Measurements from ENCODE around the gene CEP97. TPM values are rescaled to one million over a fixed set of nuclear protein-coding genes. Genes with fewer than 3 reads are reported as not detected.

The CEP97 gene
- total and polyA plus RNA-seq, 2 experiments from 2014 or later: 5.0 to 19.0 TPM

DNA sequence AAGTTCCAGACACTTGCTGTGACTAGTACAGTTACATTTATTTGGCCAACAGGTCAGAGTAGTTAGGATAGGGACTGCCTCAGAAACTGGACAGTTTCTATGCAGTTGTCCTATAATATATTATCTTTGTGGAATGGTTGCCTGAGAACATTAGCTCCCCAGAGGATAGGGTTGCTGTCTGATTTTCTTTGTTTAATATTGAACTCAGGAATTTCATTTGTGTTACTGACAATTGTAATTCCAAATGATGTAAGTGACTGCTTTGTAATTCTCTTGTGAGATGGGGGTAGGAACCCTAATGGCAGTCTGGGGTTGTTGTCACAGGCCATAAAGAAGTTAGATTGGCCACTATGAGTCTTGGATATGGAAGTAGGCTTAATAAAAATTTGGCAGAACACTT lies 56.8 kb downstream of the CEP97 start (continued):
- TF ChIP-seq, protein P1, sequence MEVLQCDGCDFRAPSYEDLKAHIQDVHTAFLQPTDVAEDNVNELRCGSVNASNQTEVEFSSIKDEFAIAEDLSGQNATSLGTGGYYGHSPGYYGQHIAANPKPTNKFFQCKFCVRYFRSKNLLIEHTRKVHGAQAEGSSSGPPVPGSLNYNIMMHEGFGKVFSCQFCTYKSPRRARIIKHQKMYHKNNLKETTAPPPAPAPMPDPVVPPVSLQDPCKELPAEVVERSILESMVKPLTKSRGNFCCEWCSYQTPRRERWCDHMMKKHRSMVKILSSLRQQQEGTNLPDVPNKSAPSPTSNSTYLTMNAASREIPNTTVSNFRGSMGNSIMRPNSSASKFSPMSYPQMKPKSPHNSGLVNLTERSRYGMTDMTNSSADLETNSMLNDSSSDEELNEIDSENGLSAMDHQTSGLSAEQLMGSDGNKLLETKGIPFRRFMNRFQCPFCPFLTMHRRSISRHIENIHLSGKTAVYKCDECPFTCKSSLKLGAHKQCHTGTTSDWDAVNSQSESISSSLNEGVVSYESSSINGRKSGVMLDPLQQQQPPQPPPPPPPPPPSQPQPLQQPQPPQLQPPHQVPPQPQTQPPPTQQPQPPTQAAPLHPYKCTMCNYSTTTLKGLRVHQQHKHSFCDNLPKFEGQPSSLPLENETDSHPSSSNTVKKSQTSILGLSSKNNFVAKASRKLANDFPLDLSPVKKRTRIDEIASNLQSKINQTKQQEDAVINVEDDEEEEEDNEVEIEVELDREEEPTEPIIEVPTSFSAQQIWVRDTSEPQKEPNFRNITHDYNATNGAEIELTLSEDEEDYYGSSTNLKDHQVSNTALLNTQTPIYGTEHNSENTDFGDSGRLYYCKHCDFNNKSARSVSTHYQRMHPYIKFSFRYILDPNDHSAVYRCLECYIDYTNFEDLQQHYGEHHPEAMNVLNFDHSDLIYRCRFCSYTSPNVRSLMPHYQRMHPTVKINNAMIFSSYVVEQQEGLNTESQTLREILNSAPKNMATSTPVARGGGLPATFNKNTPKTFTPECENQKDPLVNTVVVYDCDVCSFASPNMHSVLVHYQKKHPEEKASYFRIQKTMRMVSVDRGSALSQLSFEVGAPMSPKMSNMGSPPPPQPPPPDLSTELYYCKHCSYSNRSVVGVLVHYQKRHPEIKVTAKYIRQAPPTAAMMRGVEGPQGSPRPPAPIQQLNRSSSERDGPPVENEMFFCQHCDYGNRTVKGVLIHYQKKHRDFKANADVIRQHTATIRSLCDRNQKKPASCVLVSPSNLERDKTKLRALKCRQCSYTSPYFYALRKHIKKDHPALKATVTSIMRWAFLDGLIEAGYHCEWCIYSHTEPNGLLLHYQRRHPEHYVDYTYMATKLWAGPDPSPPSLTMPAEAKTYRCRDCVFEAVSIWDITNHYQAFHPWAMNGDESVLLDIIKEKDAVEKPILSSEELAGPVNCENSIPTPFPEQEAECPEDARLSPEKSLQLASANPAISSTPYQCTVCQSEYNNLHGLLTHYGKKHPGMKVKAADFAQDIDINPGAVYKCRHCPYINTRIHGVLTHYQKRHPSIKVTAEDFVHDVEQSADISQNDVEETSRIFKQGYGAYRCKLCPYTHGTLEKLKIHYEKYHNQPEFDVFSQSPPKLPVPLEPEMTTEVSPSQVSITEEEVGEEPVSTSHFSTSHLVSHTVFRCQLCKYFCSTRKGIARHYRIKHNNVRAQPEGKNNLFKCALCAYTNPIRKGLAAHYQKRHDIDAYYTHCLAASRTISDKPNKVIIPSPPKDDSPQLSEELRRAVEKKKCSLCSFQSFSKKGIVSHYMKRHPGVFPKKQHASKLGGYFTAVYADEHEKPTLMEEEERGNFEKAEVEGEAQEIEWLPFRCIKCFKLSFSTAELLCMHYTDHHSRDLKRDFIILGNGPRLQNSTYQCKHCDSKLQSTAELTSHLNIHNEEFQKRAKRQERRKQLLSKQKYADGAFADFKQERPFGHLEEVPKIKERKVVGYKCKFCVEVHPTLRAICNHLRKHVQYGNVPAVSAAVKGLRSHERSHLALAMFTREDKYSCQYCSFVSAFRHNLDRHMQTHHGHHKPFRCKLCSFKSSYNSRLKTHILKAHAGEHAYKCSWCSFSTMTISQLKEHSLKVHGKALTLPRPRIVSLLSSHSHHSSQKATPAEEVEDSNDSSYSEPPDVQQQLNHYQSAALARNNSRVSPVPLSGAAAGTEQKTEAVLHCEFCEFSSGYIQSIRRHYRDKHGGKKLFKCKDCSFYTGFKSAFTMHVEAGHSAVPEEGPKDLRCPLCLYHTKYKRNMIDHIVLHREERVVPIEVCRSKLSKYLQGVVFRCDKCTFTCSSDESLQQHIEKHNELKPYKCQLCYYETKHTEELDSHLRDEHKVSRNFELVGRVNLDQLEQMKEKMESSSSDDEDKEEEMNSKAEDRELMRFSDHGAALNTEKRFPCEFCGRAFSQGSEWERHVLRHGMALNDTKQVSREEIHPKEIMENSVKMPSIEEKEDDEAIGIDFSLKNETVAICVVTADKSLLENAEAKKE (CRISPR knock-in tag; IDR thresholded peaks at IDR 0.05): no peak
- TF ChIP-seq, protein P2, sequence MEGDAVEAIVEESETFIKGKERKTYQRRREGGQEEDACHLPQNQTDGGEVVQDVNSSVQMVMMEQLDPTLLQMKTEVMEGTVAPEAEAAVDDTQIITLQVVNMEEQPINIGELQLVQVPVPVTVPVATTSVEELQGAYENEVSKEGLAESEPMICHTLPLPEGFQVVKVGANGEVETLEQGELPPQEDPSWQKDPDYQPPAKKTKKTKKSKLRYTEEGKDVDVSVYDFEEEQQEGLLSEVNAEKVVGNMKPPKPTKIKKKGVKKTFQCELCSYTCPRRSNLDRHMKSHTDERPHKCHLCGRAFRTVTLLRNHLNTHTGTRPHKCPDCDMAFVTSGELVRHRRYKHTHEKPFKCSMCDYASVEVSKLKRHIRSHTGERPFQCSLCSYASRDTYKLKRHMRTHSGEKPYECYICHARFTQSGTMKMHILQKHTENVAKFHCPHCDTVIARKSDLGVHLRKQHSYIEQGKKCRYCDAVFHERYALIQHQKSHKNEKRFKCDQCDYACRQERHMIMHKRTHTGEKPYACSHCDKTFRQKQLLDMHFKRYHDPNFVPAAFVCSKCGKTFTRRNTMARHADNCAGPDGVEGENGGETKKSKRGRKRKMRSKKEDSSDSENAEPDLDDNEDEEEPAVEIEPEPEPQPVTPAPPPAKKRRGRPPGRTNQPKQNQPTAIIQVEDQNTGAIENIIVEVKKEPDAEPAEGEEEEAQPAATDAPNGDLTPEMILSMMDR (conservative IDR thresholded peaks at IDR 0.05; ENCODE audit: low read depth in 2 of 2): no peak
- no peak for TF ChIP-seq EZH2phosphoT487 (IDR thresholded peaks at IDR 0.05; ENCODE audit: unreplicated experiment)
- TF ChIP-seq ZNF114 (CRISPR knock-in tag; IDR thresholded peaks at IDR 0.05): no peak
- TF ChIP-seq STAT1 (IDR thresholded peaks at IDR 0.05; ENCODE audit: unreplicated experiment): no peak
- no peak for TF ChIP-seq CREB1 (CRISPR knock-in tag; IDR thresholded peaks at IDR 0.05; ENCODE audit: low read depth)

DNA sequence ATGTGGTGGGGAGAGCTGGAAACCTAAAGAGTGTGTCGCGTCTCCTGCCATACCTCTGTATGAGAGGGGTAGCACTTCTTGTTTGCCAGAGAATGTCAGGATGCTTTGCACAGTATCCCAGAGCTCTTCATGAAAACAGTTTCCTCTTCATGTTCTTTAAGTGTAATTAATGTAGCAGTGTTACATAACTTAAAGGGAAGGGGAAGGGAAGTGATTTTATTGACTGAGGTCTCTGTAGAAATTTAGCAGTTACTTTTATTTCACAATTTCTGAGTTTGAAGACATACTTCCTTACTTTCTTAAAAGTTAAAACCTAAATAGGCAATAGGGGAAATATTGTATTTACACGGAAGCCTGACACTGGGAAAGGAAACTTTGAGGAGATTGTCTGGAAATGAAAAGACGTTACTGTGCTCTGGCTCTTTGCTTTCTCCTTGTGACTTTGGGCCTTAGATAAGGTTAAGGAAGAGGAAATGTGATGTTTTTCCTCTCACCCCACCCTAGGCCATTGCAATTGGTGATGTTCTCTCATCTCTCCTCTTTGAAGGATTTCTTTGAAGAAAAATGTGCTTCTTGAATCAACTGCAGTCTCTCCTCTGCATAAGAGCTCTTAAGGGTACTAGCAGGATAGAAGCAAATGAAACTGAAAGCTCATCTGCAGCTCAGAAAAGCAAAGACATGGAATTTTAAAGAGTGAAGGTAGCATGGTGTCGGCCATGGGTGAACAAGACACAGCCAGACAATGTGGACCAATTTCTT lies 60.6 kb downstream of the CEP97 start:
- no peaks in the 10 kb centered on the region for H3K9me2 ChIP-seq (ENCODE audit: insufficient read depth)
- H3K27me3 ChIP-seq (ENCODE audit: insufficient read depth): no peaks in the 10 kb centered on the region
- H3F3A ChIP-seq (replicated peaks; ENCODE audit: low read depth): peaks cover 3% of the 10 kb centered on the region; the same call in 1 of the 2 replicates
- Mint-ChIP-seq H3K36me3 (ENCODE audit: low read depth) (peaks cover 70% of the 10 kb centered on the region), H3K4me1 (peaks cover 13% of the 10 kb centered on the region), H3K9me3 (no peaks in the 10 kb centered on the region), H3K27ac (no peak overlapping the region), H3K27me3 (ENCODE audit: insufficient read depth, low read depth, poor library complexity) (peaks cover 2% of the 10 kb centered on the region), H3K4me3 (no peak overlapping the region)
- no peak overlapping the region for H3K4me3 ChIP-seq
- ATAC-seq (no peak), DNase-seq (ENCODE audit: low spot score) (no peak)
- peaks cover 32% of the 10 kb centered on the region for H3K79me2 ChIP-seq (replicated peaks; ENCODE audit: insufficient read depth)
- H2AFZ ChIP-seq: no peak overlapping the region
- H3K4me1 ChIP-seq (ENCODE audit: insufficient read depth): peaks cover 21% of the 10 kb centered on the region
- no peak overlapping the region for H3K4me2 ChIP-seq
- peaks cover 36% of the 10 kb centered on the region for H3K36me3 ChIP-seq (ENCODE audit: insufficient read depth)
- H3K27ac ChIP-seq (ENCODE audit: low read depth): no peak overlapping the region
- TF ChIP-seq ZNF114 (CRISPR knock-in tag; IDR thresholded peaks at IDR 0.05) (no peak), EZH2phosphoT487 (IDR thresholded peaks at IDR 0.05; ENCODE audit: unreplicated experiment) (no peak), NANOG (IDR thresholded peaks at IDR 0.05; ENCODE audit: borderline replicate concordance) (no peak), EZH2 (IDR thresholded peaks at IDR 0.05; ENCODE audit: low read depth, unreplicated experiment) (no peak)
- H4K20me1 ChIP-seq (replicated peaks; ENCODE audit: insufficient read depth): peaks cover 4% of the 10 kb centered on the region; the same call in 1 of the 2 replicates
